ENCODE data around the gene CHKA. TPM values are rescaled to one million over a fixed set of nuclear protein-coding genes. Genes with fewer than 3 reads are reported as not detected.
A peak's percentile ranks its signal among the peaks of the same experiment; 100 is the strongest.

Gene CHKA
- total and polyA plus RNA-seq, 4 donors = 17.6 to 73.4 (median 49.0) TPM

GRCh38 chr11:68148879-68149278 is 27.7 kb upstream of the CHKA start:
- H3K4me1 ChIP-seq (ENCODE audit: control insufficient read depth in 5 of 5, insufficient read depth in 5 of 5, low read length in 5 of 5) = peaks cover 0 to 26% (median 18%) of the 10 kb centered on the region in 5 donors
- H3K9ac ChIP-seq (ENCODE audit: insufficient read depth in 1 of 2, low read length in 2 of 2) = no peak overlapping the region
- H3K27me3 ChIP-seq (ENCODE audit: control insufficient read depth in 3 of 3, insufficient read depth in 3 of 3, low read length in 2 of 3) = no peaks in the 10 kb centered on the region
- H3K36me3 ChIP-seq (ENCODE audit: control insufficient read depth in 4 of 4, insufficient read depth in 4 of 4, low read length in 4 of 4) = no peaks in the 10 kb centered on the region
- ATAC-seq (ENCODE audit: insufficient read depth, low FRiP score) (no peak), DNase-seq (no peak)
- no peaks in the 10 kb centered on the region for H3K9me3 ChIP-seq (ENCODE audit: control insufficient read depth in 4 of 4, insufficient read depth in 3 of 4, low read length in 3 of 4)
- no peak for TF ChIP-seq CTCF (IDR thresholded peaks at IDR 0.05; ENCODE audit: control extremely low read depth, extremely low read depth)
- 81 to 88% methylated on average over 7 of the region's 7 CpGs for WGBS, 2 donors
- H3K4me3 ChIP-seq = no peak overlapping the region
- peak overlapping the region in 1 of 2 donors; percentile 21 for H3K27ac ChIP-seq (ENCODE audit: low read depth in 1 of 2, low read length in 1 of 2)

- 91 to 92% methylated on average over 18 of the region's 18 CpGs for WGBS, 2 donors
- Histone ChIP-seq H3K4me3 (no peak overlapping the region), H3K36me3 (ENCODE audit: control insufficient read depth in 4 of 4, insufficient read depth in 4 of 4, low read length in 4 of 4) (no peaks in the 10 kb centered on the region), H3K27ac (ENCODE audit: low read depth in 1 of 2, low read length in 1 of 2) (peak overlapping the region in 1 of 2 donors; percentile 21), H3K9me3 (ENCODE audit: control insufficient read depth in 4 of 4, insufficient read depth in 3 of 4, low read length in 3 of 4) (no peaks in the 10 kb centered on the region), H3K4me1 (ENCODE audit: control insufficient read depth in 5 of 5, insufficient read depth in 5 of 5, low read length in 5 of 5) (peaks cover 0 to 26% (median 18%) of the 10 kb centered on the region in 5 donors), H3K9ac (ENCODE audit: insufficient read depth in 1 of 2, low read length in 2 of 2) (no peak overlapping the region), H3K27me3 (ENCODE audit: control insufficient read depth in 3 of 3, insufficient read depth in 3 of 3, low read length in 2 of 3) (no peaks in the 10 kb centered on the region)
- ATAC-seq (ENCODE audit: insufficient read depth, low FRiP score) (no peak), DNase-seq (no peak)
- TF ChIP-seq CTCF (IDR thresholded peaks at IDR 0.05; ENCODE audit: control extremely low read depth, extremely low read depth) = no peak
Measured at GRCh38 chr11:68148071-68148805, 27.1 kb upstream of the CHKA start.

- DNase-seq (peak; percentile 77 to 88 (median 83)), ATAC-seq (ENCODE audit: insufficient read depth, low FRiP score) (no peak)
- Histone ChIP-seq H3K27ac (ENCODE audit: low read depth in 1 of 2, low read length in 1 of 2) (peak overlapping the region; percentile 22 to 63), H3K36me3 (ENCODE audit: control insufficient read depth in 4 of 4, insufficient read depth in 4 of 4, low read length in 4 of 4) (no peaks in the 10 kb centered on the region), H3K9me3 (ENCODE audit: control insufficient read depth in 4 of 4, insufficient read depth in 3 of 4, low read length in 3 of 4) (no peaks in the 10 kb centered on the region), H3K4me1 (ENCODE audit: control insufficient read depth in 5 of 5, insufficient read depth in 5 of 5, low read length in 5 of 5) (peaks cover 0 to 26% (median 18%) of the 10 kb centered on the region in 5 donors), H3K27me3 (ENCODE audit: control insufficient read depth in 3 of 3, insufficient read depth in 3 of 3, low read length in 2 of 3) (no peaks in the 10 kb centered on the region), H3K4me3 (no peak overlapping the region), H3K9ac (ENCODE audit: insufficient read depth in 1 of 2, low read length in 2 of 2) (no peak overlapping the region)
- no peak for TF ChIP-seq CTCF (IDR thresholded peaks at IDR 0.05; ENCODE audit: control extremely low read depth, extremely low read depth)
- WGBS, 2 donors = 40 to 51% methylated on average over 13 of the region's 13 CpGs
Measured at GRCh38 chr11:68146704-68147474, 25.7 kb upstream of the CHKA start.
